Ascending aorta (tissue), 2 donors: ENCODE measurements around the gene FAM151A. TPM values are rescaled to one million over a fixed set of nuclear protein-coding genes. Genes with fewer than 3 reads are reported as not detected.
A peak's percentile ranks its signal among the peaks of the same experiment; 100 is the strongest.

Experiments used
- DNase-seq, 2 donors: peaks; one replicate each; pipeline ENCODE4 v3.0.0-alpha.2; 2019; ENCODE audit warnings: low spot score in 2 of 2
- H3K27ac ChIP-seq, 2 donors: fragments of 200-600 bp; sonication (generic); one replicate each; pipeline ENCODE4 v1.5.1; 2016 to 2017; ENCODE audit warnings: mild to moderate bottlenecking in 1 of 2
- H3K27me3 ChIP-seq: fragments of 200-600 bp; sonication (generic); one replicate; pipeline ENCODE4 v1.5.1; 2017
- H3K36me3 ChIP-seq, 2 donors: fragments of 200-600 bp; sonication (generic); one replicate each; pipeline ENCODE4 v1.5.1; 2016
- H3K4me1 ChIP-seq, 2 donors: fragments of 200-600 bp; sonication (generic); one replicate each; pipeline ENCODE4 v1.5.1; 2016 to 2017; ENCODE audit warnings: mild to moderate bottlenecking in 1 of 2
- H3K4me3 ChIP-seq, 2 donors: fragments of 200-600 bp; sonication (generic); one replicate each; pipeline ENCODE4 v1.5.1; 2016 to 2017; ENCODE audit warnings: mild to moderate bottlenecking in 1 of 2
- H3K9me3 ChIP-seq, 2 donors: fragments of 200-600 bp; sonication (generic); one replicate each; pipeline ENCODE4 v1.5.1; 2016
- CTCF ChIP-seq, 3 experiments: fragments of 200-600 bp in 2 of 3; fragments of 450-650 bp in 1 of 3; sonication (generic) in 2 of 3; IDR thresholded peaks; one replicate each; pipeline ENCODE4 v1.5.1; 2016 to 2019; ENCODE audit warnings: antibody characterized with exemption in 3 of 3, mild to moderate bottlenecking in 1 of 3, moderate library complexity in 1 of 3
- intact Hi-C: fragments of 100-400 bp; cut with DNase I; formaldehyde crosslinking; loops from one replicate; pipeline ENCODE4 v1.15.1; 2023
- total RNA-seq: library from RNA; depleted of rRNA; stranded (reverse); fragments of >200 nt; gene quantifications from one replicate; pipeline ENCODE4 v1.1.0, GENCODE V29; 2016

Gene FAM151A
- total RNA-seq, 1 donor from 2014 or later = not detected

GRCh38 chr1:54572542-54572850 lies 50.8 kb downstream of the FAM151A start:
- DNase-seq = no peak
- no peak overlapping the region for H3K4me3 ChIP-seq
- peak overlapping the region in 1 of 2 donors; percentile 77 for H3K27ac ChIP-seq
- H3K36me3 ChIP-seq = no peaks in the 10 kb centered on the region
- H3K27me3 ChIP-seq = no peaks in the 10 kb centered on the region
- intact Hi-C loops = no loop called here
- no peak for TF ChIP-seq CTCF (IDR thresholded peaks at IDR 0.05)
- peaks cover 6 to 21% of the 10 kb centered on the region in 2 donors for H3K4me1 ChIP-seq
- no peaks in the 10 kb centered on the region for H3K9me3 ChIP-seq

- no peaks in the 10 kb centered on the region for H3K36me3 ChIP-seq
- peaks cover 6 to 21% of the 10 kb centered on the region in 2 donors for H3K4me1 ChIP-seq
- intact Hi-C loops = no loop called here
- no peak for TF ChIP-seq CTCF (IDR thresholded peaks at IDR 0.05)
- DNase-seq = no peak
- H3K27ac ChIP-seq = peak overlapping the region; percentile 77 to 78
- no peak overlapping the region for H3K4me3 ChIP-seq
- no peaks in the 10 kb centered on the region for H3K27me3 ChIP-seq
- no peaks in the 10 kb centered on the region for H3K9me3 ChIP-seq
Observed at GRCh38 chr1:54571803-54572541, 51.4 kb downstream of the FAM151A start.

GRCh38 chr1:54571326-54571725 lies 52.0 kb downstream of the FAM151A start:
- DNase-seq = no peak
- Histone ChIP-seq H3K4me1 (peaks cover 6 to 21% of the 10 kb centered on the region in 2 donors), H3K36me3 (no peaks in the 10 kb centered on the region), H3K27me3 (no peaks in the 10 kb centered on the region), H3K9me3 (no peaks in the 10 kb centered on the region), H3K4me3 (no peak overlapping the region), H3K27ac (peak overlapping the region; percentile 77 to 78)
- intact Hi-C loops = no loop called here
- TF ChIP-seq CTCF (IDR thresholded peaks at IDR 0.05) = no peak

GRCh38 chr1:54570161-54570560 lies 53.2 kb downstream of the FAM151A start:
- no peaks in the 10 kb centered on the region for H3K36me3 ChIP-seq
- no peaks in the 10 kb centered on the region for H3K27me3 ChIP-seq
- intact Hi-C loops = no loop called here
- TF ChIP-seq CTCF (IDR thresholded peaks at IDR 0.05) = no peak
- H3K4me3 ChIP-seq = no peak overlapping the region
- peaks cover 6 to 21% of the 10 kb centered on the region in 2 donors for H3K4me1 ChIP-seq
- no peak for DNase-seq
- H3K27ac ChIP-seq = peak overlapping the region; percentile 77 to 78
- H3K9me3 ChIP-seq = no peaks in the 10 kb centered on the region

- peak overlapping the region; percentile 77 to 78 for H3K27ac ChIP-seq
- H3K36me3 ChIP-seq = no peaks in the 10 kb centered on the region
- no peaks in the 10 kb centered on the region for H3K9me3 ChIP-seq
- intact Hi-C loops = no loop called here
- no peak for TF ChIP-seq CTCF (IDR thresholded peaks at IDR 0.05)
- no peak for DNase-seq
- peaks cover 6 to 21% of the 10 kb centered on the region in 2 donors for H3K4me1 ChIP-seq
- H3K27me3 ChIP-seq = no peaks in the 10 kb centered on the region
- H3K4me3 ChIP-seq = no peak overlapping the region
Observed at GRCh38 chr1:54569339-54569738, 54.0 kb downstream of the FAM151A start.
